Uterus (tissue), 4 donors: Measurements from ENCODE around the gene C22orf15. TPM values are rescaled to one million over a fixed set of nuclear protein-coding genes. Genes with fewer than 3 reads are reported as not detected.

ENCODE experiments used
- DNase-seq, 2 donors: peaks; one replicate each; pipeline ENCODE4 v3.0.0-alpha.2; 2019 to 2020
- H3K27ac ChIP-seq, 2 donors: fragments of 200-600 bp; sonication (generic); 1 replicate in 1 of 2; 2 replicates in 1 of 2; pipeline ENCODE4 v1.5.1; 2016 to 2018
- H3K27me3 ChIP-seq, 2 donors: fragments of 200-600 bp; sonication (generic); one replicate each; pipeline ENCODE4 v1.5.1; 2018 to 2019; ENCODE audit warnings: control low read depth in 1 of 2
- H3K36me3 ChIP-seq, 2 donors: fragments of 200-600 bp; sonication (generic); one replicate each; pipeline ENCODE4 v1.5.1; 2019; ENCODE audit warnings: control low read depth in 1 of 2
- H3K4me1 ChIP-seq, 2 donors: fragments of 200-600 bp; sonication (generic); one replicate each; pipeline ENCODE4 v1.5.1; 2018 to 2019; ENCODE audit warnings: control low read depth in 1 of 2
- H3K4me3 ChIP-seq, 2 donors: fragments of 200-600 bp; sonication (generic); 1 replicate in 1 of 2; 2 replicates in 1 of 2; pipeline ENCODE4 v1.5.1; 2018 to 2019; ENCODE audit warnings: mild to moderate bottlenecking in 1 of 2
- H3K9me3 ChIP-seq, 2 donors: fragments of 200-600 bp; sonication (generic); one replicate each; pipeline ENCODE4 v1.5.1; 2019; ENCODE audit warnings: control low read depth in 1 of 2
- CTCF ChIP-seq, 4 experiments: fragments of 200-600 bp in 2 of 4; fragments of 450-650 bp in 2 of 4; sonication (generic) in 2 of 4; IDR thresholded peaks; one replicate each; pipeline ENCODE4 v1.5.1; 2016 to 2019; ENCODE audit warnings: antibody characterized with exemption in 4 of 4, mild to moderate bottlenecking in 2 of 4, moderate library complexity in 1 of 4
- POLR2A ChIP-seq, 2 donors: fragments of 450-650 bp; IDR thresholded peaks; one replicate each; pipeline ENCODE4 v1.6.1; 2016; ENCODE audit warnings: antibody characterized with exemption in 2 of 2, mild to moderate bottlenecking in 1 of 2, moderate library complexity in 1 of 2
- intact Hi-C: fragments of 100-400 bp; cut with DNase I; formaldehyde crosslinking; loops from one replicate; pipeline ENCODE4 v1.15.1; 2023; ENCODE audit warnings: low total_unique reads
- total RNA-seq, 4 donors: library from RNA; depleted of rRNA in 3 of 4; stranded (reverse); fragments of >200 nt in 3 of 4; gene quantifications; one replicate each; pipeline versions ENCODE4 v1.1.0 to v1.2.4, GENCODE V29; 2014 to 2023
- donor health status: DM: yes; HTN: yes; CAD: no.

C22orf15 gene
- total RNA-seq, 4 donors from 2014 or later = 0.41 to 0.55 TPM; not detected in 2

- intact Hi-C loops = no loop called here
- no peaks in the 10 kb centered on the region for H3K9me3 ChIP-seq
- TF ChIP-seq POLR2A (IDR thresholded peaks at IDR 0.05) (no peak), CTCF (IDR thresholded peaks at IDR 0.05) (no peak)
- no peaks in the 10 kb centered on the region for H3K4me1 ChIP-seq
- H3K36me3 ChIP-seq = no peaks in the 10 kb centered on the region
- H3K27ac ChIP-seq = no peak overlapping the region
- H3K4me3 ChIP-seq = no peak overlapping the region
- no peak for DNase-seq
- H3K27me3 ChIP-seq = no peaks in the 10 kb centered on the region
Observed at GRCh38 chr22:23745791-23746190, 17.0 kb upstream of the C22orf15 start.

- peak overlapping the region; percentile 54 to 90 for H3K4me3 ChIP-seq
- H3K9me3 ChIP-seq = no peaks in the 10 kb centered on the region
- H3K27me3 ChIP-seq = no peaks in the 10 kb centered on the region
- intact Hi-C loops = no loop called here
- no peak for DNase-seq
- H3K27ac ChIP-seq = no peak overlapping the region
- no peaks in the 10 kb centered on the region for H3K4me1 ChIP-seq
- no peaks in the 10 kb centered on the region for H3K36me3 ChIP-seq
- TF ChIP-seq POLR2A (IDR thresholded peaks at IDR 0.05) = no peak
- TF ChIP-seq CTCF (IDR thresholded peaks at IDR 0.05) = no peak
Observed at GRCh38 chr22:23749841-23750301, 12.9 kb upstream of the C22orf15 start.

DNA sequence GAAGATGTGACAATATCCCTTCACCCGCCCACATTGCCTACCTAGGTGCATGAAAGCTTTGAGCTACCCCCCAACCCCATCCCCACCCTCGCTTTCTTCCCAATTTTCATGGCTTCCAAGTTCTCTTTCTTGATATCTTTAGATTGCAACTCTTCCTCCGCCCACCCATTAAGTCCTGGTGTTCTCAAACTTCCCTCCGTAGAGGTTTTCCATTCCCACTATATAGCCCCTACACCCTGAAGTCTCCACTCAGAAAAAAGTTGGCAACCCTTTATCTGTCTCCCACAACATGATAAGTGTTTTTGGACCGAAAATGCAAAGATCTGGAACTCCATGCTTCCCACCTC is 12.4 kb upstream of the C22orf15 start:
- TF ChIP-seq CTCF (IDR thresholded peaks at IDR 0.05) (no peak), POLR2A (IDR thresholded peaks at IDR 0.05) (no peak)
- Histone ChIP-seq H3K27ac (peak overlapping the region; percentile 79), H3K27me3 (no peaks in the 10 kb centered on the region), H3K36me3 (no peaks in the 10 kb centered on the region), H3K4me3 (peak overlapping the region; percentile 54 to 90), H3K4me1 (no peaks in the 10 kb centered on the region), H3K9me3 (no peaks in the 10 kb centered on the region)
- DNase-seq = no peak
- intact Hi-C loops = no loop called here

DNA sequence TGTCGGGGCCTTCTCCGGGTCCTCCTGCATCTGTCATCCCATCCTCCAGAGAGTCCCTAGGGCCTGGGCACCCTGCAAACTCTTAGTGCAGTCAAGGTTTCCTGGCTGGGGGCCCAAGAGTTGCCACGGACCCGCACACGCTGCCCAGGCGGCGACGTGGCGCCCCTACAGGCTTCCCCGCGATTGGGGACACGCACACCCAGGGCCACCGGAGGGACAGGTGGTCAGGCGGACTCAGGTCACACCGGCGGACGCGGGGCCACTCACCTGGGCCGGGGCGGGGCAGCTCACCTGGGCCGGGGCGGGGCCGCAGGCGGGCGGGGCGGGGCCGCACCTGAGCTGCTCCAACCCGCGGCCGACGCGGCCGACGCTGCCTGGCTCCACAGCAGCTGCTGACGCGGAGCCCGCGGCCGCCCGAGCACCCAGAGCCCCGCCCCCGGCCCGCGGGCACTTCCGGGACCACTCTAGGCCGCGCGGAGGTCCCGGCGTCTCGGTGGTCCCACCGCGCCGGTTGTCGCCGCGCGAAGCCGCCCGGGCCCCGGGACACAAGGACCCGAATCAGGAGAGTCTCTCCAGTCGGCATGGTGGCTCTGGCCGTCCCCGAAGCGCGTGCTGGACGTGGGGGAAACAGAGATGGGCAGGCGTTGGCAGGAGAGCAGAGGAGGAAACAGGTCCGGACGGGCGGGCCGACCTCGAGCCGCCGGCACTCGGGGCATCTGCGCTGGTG is 11.9 kb upstream of the C22orf15 start, which contains the start of gene ZNF70:
ZNF70 (minus strand) TSS at position 399 of the 727 bp plus-strand sequence. CDS start 5,972 bp downstream, outside the sequence.
- Histone ChIP-seq H3K9me3 (no peaks in the 10 kb centered on the region), H3K27me3 (no peaks in the 10 kb centered on the region), H3K36me3 (no peaks in the 10 kb centered on the region), H3K4me1 (no peaks in the 10 kb centered on the region), H3K27ac (peak within 1 kb of the TSS; percentile 79), H3K4me3 (peak within 1 kb of the TSS; percentile 54 to 90)
- peak in 1 of 4 experiments; percentile 23 for TF ChIP-seq CTCF (IDR thresholded peaks at IDR 0.05)
- TF ChIP-seq POLR2A (IDR thresholded peaks at IDR 0.05) = peak in 1 of 2 donors; percentile 60
- intact Hi-C loops = no loop called here
- peak; percentile 77 to 84 for DNase-seq

DNA sequence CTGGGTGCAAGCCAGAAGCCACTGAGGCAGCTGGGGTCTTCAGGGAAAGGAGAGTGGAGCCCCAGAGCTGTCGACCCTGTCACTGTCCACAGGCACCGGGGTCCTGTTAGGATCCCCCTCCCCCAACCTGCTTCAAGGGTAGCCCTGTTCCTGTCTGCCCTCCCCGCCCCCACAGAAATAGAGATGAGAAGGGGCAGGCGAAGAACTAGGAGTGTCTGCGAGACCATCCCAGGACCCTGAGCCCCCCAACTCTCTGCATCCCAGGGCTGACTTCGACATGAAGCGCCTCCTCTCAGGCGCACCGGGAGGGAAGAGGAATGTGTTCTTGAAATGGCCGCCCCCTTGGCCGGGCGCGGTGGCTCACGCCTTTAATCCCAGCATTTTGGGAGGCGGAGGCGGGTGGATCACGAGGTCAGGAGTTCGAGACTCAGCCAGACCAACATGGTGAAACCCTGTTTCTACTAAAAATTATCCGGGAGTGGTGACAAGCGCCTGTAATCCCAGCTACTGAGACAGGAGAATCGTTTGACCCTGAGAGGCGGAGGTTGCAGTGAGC is 11.3 kb upstream of the C22orf15 start:
- peak in 1 of 2 donors; percentile 42 for DNase-seq
- H3K9me3 ChIP-seq = no peaks in the 10 kb centered on the region
- H3K4me3 ChIP-seq = peak overlapping the region; percentile 54 to 90
- intact Hi-C loops = no loop called here
- H3K27ac ChIP-seq = peak overlapping the region; percentile 79
- H3K27me3 ChIP-seq = no peaks in the 10 kb centered on the region
- no peaks in the 10 kb centered on the region for H3K36me3 ChIP-seq
- no peak for TF ChIP-seq CTCF (IDR thresholded peaks at IDR 0.05)
- TF ChIP-seq POLR2A (IDR thresholded peaks at IDR 0.05) = no peak
- no peaks in the 10 kb centered on the region for H3K4me1 ChIP-seq
